ENCODE data around the gene CGB5.
"Not testable (repeated sequence)": the region's sequence is repeated elsewhere in the genome, so short reads cannot be mapped to it uniquely, and the experiment has no call there.

The CGB5 gene

GRCh38 chr19:49017041-49017665 is 26.5 kb upstream of the CGB5 start, which contains the start of gene LHB:
TSS of gene LHB (minus strand) at chr19:49017091. CDS start at chr19:49017081, 10 bp downstream.
- peaks cover 7% of the 10 kb centered on the region; the same call in 1 of the 2 replicates for H3K36me3 ChIP-seq (ENCODE audit: insufficient read depth, low read length)
- H3K9me3 ChIP-seq (ENCODE audit: control insufficient read depth, insufficient read depth, low read length), result no peaks in the 10 kb centered on the region
- H3K4me1 ChIP-seq (ENCODE audit: insufficient read depth, low read length), result peaks cover 12% of the 10 kb centered on the region; the same call in 1 of the 2 replicates
- H3K9ac ChIP-seq (ENCODE audit: low read depth, low read length), result peak within 1 kb of the TSS; percentile 75; the same call in 1 of the 2 replicates

- Histone ChIP-seq H3K9me3 (ENCODE audit: control insufficient read depth, insufficient read depth, low read length) (no peaks in the 10 kb centered on the region), H3K9ac (ENCODE audit: low read depth, low read length) (peak overlapping the region; percentile 75), H3K4me1 (ENCODE audit: insufficient read depth, low read length) (peaks cover 12% of the 10 kb centered on the region; the same call in 1 of the 2 replicates), H3K36me3 (ENCODE audit: insufficient read depth, low read length) (peaks cover 7% of the 10 kb centered on the region; the same call in 1 of the 2 replicates)
Measured at GRCh38 chr19:49017666-49018351, 25.8 kb upstream of the CGB5 start.

GRCh38 chr19:49018388-49019241 is 25.0 kb upstream of the CGB5 start:
- peaks cover 12% of the 10 kb centered on the region; the same call in 1 of the 2 replicates for H3K4me1 ChIP-seq (ENCODE audit: insufficient read depth, low read length)
- not testable (repeated sequence) for H3K9me3 ChIP-seq (ENCODE audit: control insufficient read depth, insufficient read depth, low read length); H3K36me3 ChIP-seq (ENCODE audit: insufficient read depth, low read length)
- peak overlapping the region; percentile 75 for H3K9ac ChIP-seq (ENCODE audit: low read depth, low read length)

- peaks cover 12% of the 10 kb centered on the region; the same call in 1 of the 2 replicates for H3K4me1 ChIP-seq (ENCODE audit: insufficient read depth, low read length)
- peak overlapping the region; percentile 75 for H3K9ac ChIP-seq (ENCODE audit: low read depth, low read length)
- no peaks in the 10 kb centered on the region for H3K9me3 ChIP-seq (ENCODE audit: control insufficient read depth, insufficient read depth, low read length)
- H3K36me3 ChIP-seq (ENCODE audit: insufficient read depth, low read length), result 0 out of 2 replicates have a peak, but pooled peaks cover 7% of the 10 kb centered on the region
Measured at GRCh38 chr19:49019242-49019932, 24.3 kb upstream of the CGB5 start.

- no peaks in the 10 kb centered on the region for H3K9me3 ChIP-seq (ENCODE audit: control insufficient read depth, insufficient read depth, low read length)
- no peaks in the 10 kb centered on the region for H3K36me3 ChIP-seq (ENCODE audit: insufficient read depth, low read length)
- peak overlapping the region; percentile 75; the same call in 1 of the 2 replicates for H3K9ac ChIP-seq (ENCODE audit: low read depth, low read length)
- peaks cover 12% of the 10 kb centered on the region; the same call in 1 of the 2 replicates for H3K4me1 ChIP-seq (ENCODE audit: insufficient read depth, low read length)
Measured at GRCh38 chr19:49020342-49020741, 23.3 kb upstream of the CGB5 start.

- no peaks in the 10 kb centered on the region for H3K36me3 ChIP-seq (ENCODE audit: insufficient read depth, low read length)
- H3K9ac ChIP-seq (ENCODE audit: low read depth, low read length), result no peak overlapping the region
- no peaks in the 10 kb centered on the region for H3K9me3 ChIP-seq (ENCODE audit: control insufficient read depth, insufficient read depth, low read length)
- peaks cover 12% of the 10 kb centered on the region; the same call in 1 of the 2 replicates for H3K4me1 ChIP-seq (ENCODE audit: insufficient read depth, low read length)
Measured at GRCh38 chr19:49020931-49021895, 22.4 kb upstream of the CGB5 start.

- Histone ChIP-seq H3K36me3 (ENCODE audit: insufficient read depth, low read length) (no peaks in the 10 kb centered on the region), H3K9ac (ENCODE audit: low read depth, low read length) (no peak overlapping the region), H3K4me1 (ENCODE audit: insufficient read depth, low read length) (peaks cover 12% of the 10 kb centered on the region; the same call in 1 of the 2 replicates), H3K9me3 (ENCODE audit: control insufficient read depth, insufficient read depth, low read length) (no peaks in the 10 kb centered on the region)
Measured at GRCh38 chr19:49022116-49022515, 21.5 kb upstream of the CGB5 start.

GRCh38 chr19:49024233-49024632 is 19.4 kb upstream of the CGB5 start, which contains the start of gene CGB3:
TSS of gene CGB3 (minus strand) at chr19:49024333. CDS start at chr19:49023971, 362 bp downstream.
- not testable (repeated sequence) for H3K9me3 ChIP-seq (ENCODE audit: control insufficient read depth, insufficient read depth, low read length); H3K9ac ChIP-seq (ENCODE audit: low read depth, low read length); H3K36me3 ChIP-seq (ENCODE audit: insufficient read depth, low read length)
- peaks cover 12% of the 10 kb centered on the region; the same call in 1 of the 2 replicates for H3K4me1 ChIP-seq (ENCODE audit: insufficient read depth, low read length)

GRCh38 chr19:49025088-49025487 is 18.6 kb upstream of the CGB5 start:
- H3K4me1 ChIP-seq (ENCODE audit: insufficient read depth, low read length), result peaks cover 12% of the 10 kb centered on the region; the same call in 1 of the 2 replicates
- not testable (repeated sequence) for H3K9me3 ChIP-seq (ENCODE audit: control insufficient read depth, insufficient read depth, low read length); H3K9ac ChIP-seq (ENCODE audit: low read depth, low read length); H3K36me3 ChIP-seq (ENCODE audit: insufficient read depth, low read length)

- H3K9me3 ChIP-seq (ENCODE audit: control insufficient read depth, insufficient read depth, low read length); H3K9ac ChIP-seq (ENCODE audit: low read depth, low read length); H3K4me1 ChIP-seq (ENCODE audit: insufficient read depth, low read length); H3K36me3 ChIP-seq (ENCODE audit: insufficient read depth, low read length): not testable (repeated sequence)
Measured at GRCh38 chr19:49025599-49025998, 18.0 kb upstream of the CGB5 start.

GRCh38 chr19:49028686-49029085 is 15.0 kb upstream of the CGB5 start:
- H3K4me1 ChIP-seq (ENCODE audit: insufficient read depth, low read length); H3K9ac ChIP-seq (ENCODE audit: low read depth, low read length); H3K36me3 ChIP-seq (ENCODE audit: insufficient read depth, low read length); H3K9me3 ChIP-seq (ENCODE audit: control insufficient read depth, insufficient read depth, low read length): not testable (repeated sequence)

GRCh38 chr19:49029749-49030148 is 13.9 kb upstream of the CGB5 start:
- not testable (repeated sequence) for H3K9ac ChIP-seq (ENCODE audit: low read depth, low read length); H3K36me3 ChIP-seq (ENCODE audit: insufficient read depth, low read length); H3K4me1 ChIP-seq (ENCODE audit: insufficient read depth, low read length); H3K9me3 ChIP-seq (ENCODE audit: control insufficient read depth, insufficient read depth, low read length)

- H3K9me3 ChIP-seq (ENCODE audit: control insufficient read depth, insufficient read depth, low read length); H3K36me3 ChIP-seq (ENCODE audit: insufficient read depth, low read length); H3K9ac ChIP-seq (ENCODE audit: low read depth, low read length); H3K4me1 ChIP-seq (ENCODE audit: insufficient read depth, low read length): not testable (repeated sequence)
Measured at GRCh38 chr19:49030323-49030722, 13.3 kb upstream of the CGB5 start.

Measured in ES-I3 (cell line).